SU-DHL-6 (cell line): ENCODE data around the gene RTEL1.

ENCODE experiments used
- H2AFZ ChIP-seq: fragments of 200-600 bp; sonication (generic); 2 replicates; pipeline ENCODE4 v1.6.1; 2014; ENCODE audit warnings: low read depth, mild to moderate bottlenecking, moderate library complexity, mixed read lengths, antibody characterized with exemption, low read length; ENCODE audit not compliant: severe bottlenecking
- H3F3A ChIP-seq: fragments of 200-600 bp; shearing (Covaris generic); 2 replicates; pipeline ENCODE4 v1.6.0; 2016; ENCODE audit warnings: antibody characterized with exemption, mild to moderate bottlenecking; ENCODE audit not compliant: insufficient read depth
- H3K27ac ChIP-seq: fragments of 200-600 bp; sonication (generic); 2 replicates; pipeline ENCODE4 v1.5.1; 2016; ENCODE audit warnings: low read depth, mild to moderate bottlenecking, low read length, moderate library complexity, mixed read lengths
- H3K27me3 ChIP-seq: fragments of 200-600 bp; sonication (generic), shearing (Covaris generic); 2 replicates; pipeline ENCODE4 v1.6.0; 2014; ENCODE audit warnings: mild to moderate bottlenecking, low read length
- H3K36me3 ChIP-seq: fragments of 200-600 bp; sonication (generic); 2 replicates; pipeline ENCODE4 v1.6.1; 2014; ENCODE audit warnings: mild to moderate bottlenecking, low read length, mixed read lengths
- H3K4me2 ChIP-seq: fragments of 300-600, 200-600 bp; shearing (Covaris generic), sonication (generic); 2 replicates; pipeline ENCODE4 v1.6.0; 2014; ENCODE audit warnings: low read length, low read depth, mild to moderate bottlenecking; ENCODE audit not compliant: poor library complexity, severe bottlenecking
- H3K4me3 ChIP-seq: fragments of 200-600 bp; sonication (generic); 2 replicates; pipeline ENCODE4 v1.5.1; 2014; ENCODE audit warnings: antibody characterized with exemption, low read length, mild to moderate bottlenecking, mixed read lengths; ENCODE audit not compliant: insufficient read depth, poor library complexity, severe bottlenecking
- H3K79me2 ChIP-seq: fragments of 200-600 bp; sonication (generic); 2 replicates; pipeline ENCODE4 v1.6.1; 2014; ENCODE audit warnings: mild to moderate bottlenecking, low read length, moderate library complexity; ENCODE audit not compliant: insufficient read depth
- H3K9ac ChIP-seq: fragments of 200-600 bp; sonication (generic); 2 replicates; pipeline ENCODE4 v1.7.0; 2014; ENCODE audit warnings: mild to moderate bottlenecking, low read length
- H3K9me2 ChIP-seq: fragments of 200-600 bp; sonication (generic); replicated peaks from 2 replicates; pipeline ENCODE4 v1.6.1; 2014; ENCODE audit warnings: low read length; ENCODE audit not compliant: insufficient read depth
- H3K9me3 ChIP-seq: fragments of 200-600 bp; sonication (generic); 2 replicates; pipeline ENCODE4 v1.6.1; 2014; ENCODE audit warnings: low read length, mixed read lengths; ENCODE audit not compliant: insufficient read depth
- H4K20me1 ChIP-seq: fragments of 200-600 bp; sonication (generic); 2 replicates; pipeline ENCODE4 v1.6.1; 2014; ENCODE audit warnings: low read depth, mild to moderate bottlenecking, antibody characterized with exemption, low read length, moderate library complexity, mixed read lengths
- EZH2phosphoT487 ChIP-seq: fragments of 200-600 bp; sonication (generic), shearing (Covaris generic); conservative IDR thresholded peaks from 2 replicates; pipeline ENCODE4 v1.6.1; 2018; ENCODE audit warnings: mild to moderate bottlenecking, antibody characterized with exemption, low read length, moderate library complexity, mixed read lengths
- TF ChIP-seq, protein P1 (sequence below): fragments of 200-600 bp; sonication (generic); IDR thresholded peaks from one replicate; pipeline ENCODE4 v1.5.1; 2017; ENCODE audit warnings: antibody characterized with exemption, mild to moderate bottlenecking, low read length, moderate library complexity; ENCODE audit not compliant: insufficient read depth, poor library complexity, severe bottlenecking

The RTEL1 gene

DNA sequence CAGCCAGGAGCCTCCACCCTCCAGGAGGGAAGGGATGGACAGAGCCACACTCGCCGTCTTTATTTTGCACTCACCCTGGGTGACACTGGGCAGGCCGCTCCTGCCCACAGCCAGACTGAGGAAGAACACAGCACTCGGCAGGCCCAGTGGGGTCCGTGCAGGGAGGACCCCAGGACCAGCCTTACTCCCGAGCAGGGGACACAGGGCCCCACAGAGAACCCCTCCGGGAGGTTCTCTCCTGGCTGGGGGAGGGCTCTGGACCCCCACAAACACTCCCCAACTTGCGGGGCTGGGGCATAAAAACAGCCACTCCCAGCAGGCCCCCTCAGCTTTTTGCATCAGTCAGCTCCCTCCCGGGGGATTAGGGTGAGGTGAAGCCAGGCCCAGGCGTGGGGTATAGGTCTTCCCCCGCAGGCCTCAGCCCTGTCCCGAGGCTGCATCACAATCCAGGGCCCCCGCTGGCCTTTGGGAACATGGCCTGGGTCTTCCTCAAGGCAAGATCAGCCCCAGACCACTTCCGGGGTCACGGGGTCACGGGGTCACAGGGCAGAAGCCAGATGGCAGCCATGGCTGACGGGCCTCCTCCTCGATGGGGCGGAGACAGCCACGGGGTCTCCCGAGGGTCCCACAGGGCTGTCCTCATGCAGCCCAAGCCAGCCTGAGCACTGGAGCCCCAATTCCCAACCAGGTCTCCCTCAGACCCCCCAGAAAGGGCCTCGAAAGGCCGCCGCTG lies 41.5 kb downstream of the RTEL1 start:
- H3K27me3 ChIP-seq, result no peaks in the 10 kb centered on the region
- H3F3A ChIP-seq, result no peaks in the 10 kb centered on the region
- no peaks in the 10 kb centered on the region for H3K79me2 ChIP-seq
- H3K9me2 ChIP-seq, result no peaks in the 10 kb centered on the region
- no peaks in the 10 kb centered on the region for H4K20me1 ChIP-seq
- H3K4me2 ChIP-seq, result no peak overlapping the region
- H3K9me3 ChIP-seq, result no peaks in the 10 kb centered on the region
- H2AFZ ChIP-seq, result no peak overlapping the region
- no peak overlapping the region for H3K27ac ChIP-seq
- H3K9ac ChIP-seq, result no peak overlapping the region
- TF ChIP-seq, protein P1, sequence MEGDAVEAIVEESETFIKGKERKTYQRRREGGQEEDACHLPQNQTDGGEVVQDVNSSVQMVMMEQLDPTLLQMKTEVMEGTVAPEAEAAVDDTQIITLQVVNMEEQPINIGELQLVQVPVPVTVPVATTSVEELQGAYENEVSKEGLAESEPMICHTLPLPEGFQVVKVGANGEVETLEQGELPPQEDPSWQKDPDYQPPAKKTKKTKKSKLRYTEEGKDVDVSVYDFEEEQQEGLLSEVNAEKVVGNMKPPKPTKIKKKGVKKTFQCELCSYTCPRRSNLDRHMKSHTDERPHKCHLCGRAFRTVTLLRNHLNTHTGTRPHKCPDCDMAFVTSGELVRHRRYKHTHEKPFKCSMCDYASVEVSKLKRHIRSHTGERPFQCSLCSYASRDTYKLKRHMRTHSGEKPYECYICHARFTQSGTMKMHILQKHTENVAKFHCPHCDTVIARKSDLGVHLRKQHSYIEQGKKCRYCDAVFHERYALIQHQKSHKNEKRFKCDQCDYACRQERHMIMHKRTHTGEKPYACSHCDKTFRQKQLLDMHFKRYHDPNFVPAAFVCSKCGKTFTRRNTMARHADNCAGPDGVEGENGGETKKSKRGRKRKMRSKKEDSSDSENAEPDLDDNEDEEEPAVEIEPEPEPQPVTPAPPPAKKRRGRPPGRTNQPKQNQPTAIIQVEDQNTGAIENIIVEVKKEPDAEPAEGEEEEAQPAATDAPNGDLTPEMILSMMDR, result no peak
- TF ChIP-seq EZH2phosphoT487, result no peak
- H3K4me3 ChIP-seq, result no peak overlapping the region
- H3K36me3 ChIP-seq, result no peaks in the 10 kb centered on the region

DNA sequence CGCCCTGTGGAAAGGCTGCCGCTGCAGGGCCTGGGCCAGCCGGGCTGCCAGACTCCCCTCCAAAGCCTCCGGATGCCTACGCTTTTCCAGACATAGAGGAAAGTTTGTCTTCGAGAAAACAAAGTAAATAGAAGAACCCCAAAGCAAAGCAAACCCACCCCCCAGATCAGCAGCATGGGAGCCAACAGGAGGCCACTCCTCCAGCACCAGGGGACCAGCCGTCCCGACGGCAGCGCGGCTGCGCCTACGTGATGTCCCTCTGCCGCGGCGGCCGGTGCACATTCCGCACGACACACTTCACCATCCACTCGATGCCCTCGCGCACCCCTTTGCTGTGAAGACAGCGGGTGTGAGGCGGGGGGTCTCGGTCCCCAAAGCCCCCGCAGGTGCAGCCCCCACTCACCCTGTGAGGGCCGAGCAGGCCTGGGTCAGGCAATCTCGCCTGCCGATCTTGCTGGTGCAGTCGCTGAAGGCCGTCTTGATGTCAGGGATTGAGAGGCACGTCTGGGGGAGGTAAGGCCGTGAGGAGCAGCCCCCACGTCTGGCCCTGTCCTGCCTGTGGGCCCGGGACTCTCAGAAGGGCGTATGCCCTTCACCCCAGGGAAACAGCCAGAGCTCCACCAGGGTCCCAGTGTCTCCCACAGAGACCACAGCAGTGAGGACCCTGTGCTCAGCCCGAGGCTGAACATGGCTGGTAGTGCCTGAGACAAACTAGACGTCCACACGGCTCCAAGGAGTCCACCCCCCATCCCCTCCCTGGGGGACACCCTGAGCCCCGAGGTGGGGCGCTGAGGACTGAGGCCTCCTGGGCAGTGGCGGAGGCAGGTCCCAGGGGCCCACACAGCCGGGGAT lies 42.3 kb downstream of the RTEL1 start:
- no peak overlapping the region for H3K4me3 ChIP-seq
- no peak overlapping the region for H3K27ac ChIP-seq
- no peaks in the 10 kb centered on the region for H4K20me1 ChIP-seq
- H3K36me3 ChIP-seq, result no peaks in the 10 kb centered on the region
- H3K27me3 ChIP-seq, result no peaks in the 10 kb centered on the region
- H2AFZ ChIP-seq, result no peak overlapping the region
- no peaks in the 10 kb centered on the region for H3F3A ChIP-seq
- H3K79me2 ChIP-seq, result no peaks in the 10 kb centered on the region
- H3K9ac ChIP-seq, result no peak overlapping the region
- TF ChIP-seq, protein P1, result no peak
- no peak for TF ChIP-seq EZH2phosphoT487
- H3K9me3 ChIP-seq, result no peaks in the 10 kb centered on the region
- H3K9me2 ChIP-seq, result no peaks in the 10 kb centered on the region
- H3K4me2 ChIP-seq, result no peak overlapping the region

DNA sequence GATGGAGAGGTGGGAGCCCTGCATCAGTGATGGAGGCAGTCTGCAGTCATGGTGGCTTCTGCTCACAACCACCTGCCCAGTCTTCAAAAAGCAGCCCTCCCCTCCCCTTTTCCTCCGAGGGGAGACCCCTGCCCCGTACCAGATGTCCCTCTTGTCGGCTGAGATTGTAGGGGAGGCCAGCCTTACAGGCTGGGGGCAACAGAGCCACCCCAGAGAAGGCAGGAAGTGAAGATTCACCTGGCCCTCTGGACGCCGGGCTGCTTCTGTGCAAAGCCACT lies 42.9 kb downstream of the RTEL1 start:
- TF ChIP-seq, protein P1, result no peak
- TF ChIP-seq EZH2phosphoT487, result no peak
- H3K27ac ChIP-seq, result no peak overlapping the region
- H3K36me3 ChIP-seq, result no peaks in the 10 kb centered on the region
- H3K4me2 ChIP-seq, result no peak overlapping the region
- no peak overlapping the region for H3K9ac ChIP-seq
- no peak overlapping the region for H2AFZ ChIP-seq
- peaks cover 2% of the 10 kb centered on the region; the same call in 1 of the 2 replicates for H3K79me2 ChIP-seq
- no peaks in the 10 kb centered on the region for H4K20me1 ChIP-seq
- H3K27me3 ChIP-seq, result no peaks in the 10 kb centered on the region
- no peaks in the 10 kb centered on the region for H3K9me3 ChIP-seq
- no peaks in the 10 kb centered on the region for H3F3A ChIP-seq
- no peak overlapping the region for H3K4me3 ChIP-seq
- no peaks in the 10 kb centered on the region for H3K9me2 ChIP-seq
